ENCODE data around the gene PSME2. TPM values are rescaled to one million over a fixed set of nuclear protein-coding genes. Genes with fewer than 3 reads are reported as not detected.

PSME2 gene
- polyA plus RNA-seq, 3 donors, result 237 to 593 (median 579) TPM

- H3K9ac ChIP-seq (ENCODE audit: insufficient read depth, low read length, poor library complexity, severe bottlenecking), result peak overlapping the region; percentile 90
- H3K36me3 ChIP-seq (replicated peaks in 1 of 2; ENCODE audit: control insufficient read depth in 1 of 2, insufficient read depth in 2 of 2, low read length in 2 of 2), result peaks cover 12 to 25% of the 10 kb centered on the region in 2 donors
- intact Hi-C loops (cut with micrococcal nuclease), result loop anchor here in 1 of 2 donors (2.0 kb wide), 1 partner anchor 14 kb away; no protein-coding TSS in a partner anchor
- TF ChIP-seq CTCF (IDR thresholded peaks at IDR 0.05), result no peak
- H3K36me3 Mint-ChIP-seq, result peaks cover 20 to 28% of the 10 kb centered on the region in 2 donors
- H3K4me2 ChIP-seq (replicated peaks; ENCODE audit: extremely low read depth, low read length, poor library complexity, severe bottlenecking), result peak overlapping the region; percentile 98
- H3K4me3 ChIP-seq (replicated peaks in 1 of 3; ENCODE audit: low read depth in 2 of 3, low read length in 3 of 3), result peak overlapping the region; percentile 64 to 98 (median 72)
- H3K9me3 Mint-ChIP-seq, result peaks cover 0 to 3% (median 0%) of the 10 kb centered on the region in 7 donors
- H3K4me1 Mint-ChIP-seq, result peaks cover 57% of the 10 kb centered on the region
- peaks cover 34% of the 10 kb centered on the region for H3K79me2 ChIP-seq (ENCODE audit: insufficient read depth, low read length)
- H2AFZ ChIP-seq (ENCODE audit: insufficient read depth, low read depth, low read length, poor library complexity, severe bottlenecking), result peak overlapping the region; percentile 89
- no peak for DNase-seq
- peak overlapping the region; percentile 96 to 97 for H3K4me3 Mint-ChIP-seq
- H4K20me1 ChIP-seq (ENCODE audit: insufficient read depth, low read length), result peaks cover 20% of the 10 kb centered on the region
- H3K4me1 ChIP-seq (ENCODE audit: control insufficient read depth in 1 of 2, insufficient read depth in 2 of 2, low read length in 2 of 2), result peaks cover 50 to 64% of the 10 kb centered on the region in 2 donors
- H3K27ac ChIP-seq (ENCODE audit: low read depth in 1 of 2, low read length in 2 of 2), result peak overlapping the region; percentile 68 to 92
- no peaks in the 10 kb centered on the region for H3K9me3 ChIP-seq (replicated peaks in 1 of 2; ENCODE audit: control insufficient read depth in 1 of 2, insufficient read depth in 1 of 2, low read length in 2 of 2)
- no peaks in the 10 kb centered on the region for H3K27me3 ChIP-seq (ENCODE audit: control insufficient read depth in 2 of 2, insufficient read depth in 2 of 2, low read length in 2 of 2)
- peaks cover 0 to 2% (median 1%) of the 10 kb centered on the region in 3 donors for H3K27me3 Mint-ChIP-seq (ENCODE audit: low read depth in 3 of 3)
- under 1% methylated on average over 12 of the region's 14 CpGs for WGBS (ENCODE audit: insufficient coverage)
- peak overlapping the region; percentile 89 to 95 (median 93) for H3K27ac Mint-ChIP-seq
These were observed 51.6 kb downstream of the PSME2 start for GRCh38 chr14:24094841-24095270.

GRCh38 chr14:24093901-24094840, 52.2 kb downstream of the PSME2 start, which contains the start of gene PCK2:
PCK2 (plus strand) TSS chr14:24094311; CDS start chr14:24094406, 95 bp downstream.
- H3K4me2 ChIP-seq (replicated peaks; ENCODE audit: extremely low read depth, low read length, poor library complexity, severe bottlenecking), result peak within 1 kb of the TSS; percentile 98
- peak; percentile 79 to 85 (median 81) for DNase-seq
- peaks cover 0 to 2% (median 1%) of the 10 kb centered on the region in 3 donors for H3K27me3 Mint-ChIP-seq (ENCODE audit: low read depth in 3 of 3)
- H3K9me3 Mint-ChIP-seq, result peaks cover 0 to 3% (median 0%) of the 10 kb centered on the region in 7 donors
- H3K27ac Mint-ChIP-seq, result peak within 1 kb of the TSS; percentile 89 to 95 (median 93)
- intact Hi-C loops (cut with micrococcal nuclease), result loop anchor here in 1 of 2 donors (2.0 kb wide), 1 partner anchor 15 kb away; no protein-coding TSS in a partner anchor
- peaks cover 15 to 22% of the 10 kb centered on the region in 2 donors for H3K36me3 Mint-ChIP-seq
- H4K20me1 ChIP-seq (ENCODE audit: insufficient read depth, low read length), result peaks cover 17% of the 10 kb centered on the region
- H3K9ac ChIP-seq (ENCODE audit: insufficient read depth, low read length, poor library complexity, severe bottlenecking), result peak within 1 kb of the TSS; percentile 90
- peaks cover 43 to 58% of the 10 kb centered on the region in 2 donors for H3K4me1 ChIP-seq (ENCODE audit: control insufficient read depth in 1 of 2, insufficient read depth in 2 of 2, low read length in 2 of 2)
- H3K4me1 Mint-ChIP-seq, result peaks cover 50% of the 10 kb centered on the region
- peaks cover 34% of the 10 kb centered on the region for H3K79me2 ChIP-seq (ENCODE audit: insufficient read depth, low read length)
- WGBS (ENCODE audit: insufficient coverage), result under 1% methylated on average over 56 of the region's 68 CpGs
- H3K27me3 ChIP-seq (ENCODE audit: control insufficient read depth in 2 of 2, insufficient read depth in 2 of 2, low read length in 2 of 2), result no peaks in the 10 kb centered on the region
- peaks cover 9 to 20% of the 10 kb centered on the region in 2 donors for H3K36me3 ChIP-seq (replicated peaks in 1 of 2; ENCODE audit: control insufficient read depth in 1 of 2, insufficient read depth in 2 of 2, low read length in 2 of 2)
- peak within 1 kb of the TSS; percentile 89 for H2AFZ ChIP-seq (ENCODE audit: insufficient read depth, low read depth, low read length, poor library complexity, severe bottlenecking)
- no peak for TF ChIP-seq CTCF (IDR thresholded peaks at IDR 0.05)
- H3K4me3 ChIP-seq (replicated peaks in 1 of 3; ENCODE audit: low read depth in 2 of 3, low read length in 3 of 3), result peak within 1 kb of the TSS; percentile 64 to 98 (median 72)
- H3K27ac ChIP-seq (ENCODE audit: low read depth in 1 of 2, low read length in 2 of 2), result peak within 1 kb of the TSS; percentile 68 to 92
- no peaks in the 10 kb centered on the region for H3K9me3 ChIP-seq (replicated peaks in 1 of 2; ENCODE audit: control insufficient read depth in 1 of 2, insufficient read depth in 1 of 2, low read length in 2 of 2)
- H3K4me3 Mint-ChIP-seq, result peak within 1 kb of the TSS; percentile 96 to 97
